Natural killer cell (primary cell): ENCODE measurements around the gene LANCL3. TPM values are rescaled to one million over a fixed set of nuclear protein-coding genes. Genes with fewer than 3 reads are reported as not detected.

Source experiments
- ATAC-seq, 3 donors: fragments of 150-1000 bp in 2 of 3; fragments of 200-7000 bp in 1 of 3; cut with Tn5 transposase; 1 replicate in 1 of 3; 2 replicates in 2 of 3; pipeline ENCODE4 v1.10.0; 2021; ENCODE audit warnings: mild to moderate bottlenecking in 2 of 3, moderate library complexity in 2 of 3
- DNase-seq, 2 donors: peaks; one replicate each; pipeline versions ENCODE4 v3.0.0 to v3.0.0-alpha.2; 2013 to 2021; ENCODE audit warnings: mixed read lengths in 1 of 2
- H3K27ac ChIP-seq: one replicate; pipeline ENCODE4 v1.5.1; 2013; ENCODE audit warnings: mild to moderate bottlenecking, low read length
- H3K27me3 ChIP-seq: one replicate; pipeline ENCODE4 v1.6.1; 2013; ENCODE audit warnings: low read length; ENCODE audit not compliant: control insufficient read depth, insufficient read depth
- H3K36me3 ChIP-seq: one replicate; pipeline ENCODE4 v1.6.1; 2013; ENCODE audit warnings: low read length; ENCODE audit not compliant: control insufficient read depth, insufficient read depth
- H3K4me1 ChIP-seq: one replicate; pipeline ENCODE4 v1.6.1; 2013; ENCODE audit warnings: low read length; ENCODE audit not compliant: control insufficient read depth, insufficient read depth
- H3K4me3 ChIP-seq: one replicate; pipeline ENCODE4 v1.5.1; 2013; ENCODE audit warnings: low read length
- H3K9me3 ChIP-seq: one replicate; pipeline ENCODE4 v1.6.1; 2013; ENCODE audit warnings: low read length; ENCODE audit not compliant: control insufficient read depth, insufficient read depth
- H3K27ac Mint-ChIP-seq, 2 donors: one replicate each; pipeline ENCODE4 v1.8.0; 2022; ENCODE audit warnings: mild to moderate bottlenecking in 2 of 2, mixed read lengths in 2 of 2, moderate library complexity in 1 of 2
- H3K27me3 Mint-ChIP-seq, 2 donors: one replicate each; pipeline ENCODE4 v1.8.0; 2022; ENCODE audit warnings: low read depth in 2 of 2, mixed read lengths in 2 of 2
- H3K36me3 Mint-ChIP-seq: one replicate; pipeline ENCODE4 v1.8.0; 2022; ENCODE audit warnings: mixed read lengths
- H3K4me1 Mint-ChIP-seq, 2 donors: one replicate each; pipeline ENCODE4 v1.8.0; 2022; ENCODE audit warnings: mixed read lengths in 2 of 2
- H3K4me3 Mint-ChIP-seq: one replicate; pipeline ENCODE4 v1.8.0; 2022; ENCODE audit warnings: mild to moderate bottlenecking, moderate library complexity, mixed read lengths
- H3K9me3 Mint-ChIP-seq, 2 donors: one replicate each; pipeline ENCODE4 v1.8.0; 2022; ENCODE audit warnings: mixed read lengths in 2 of 2
- WGBS: methylation state at CpG from one replicate; pipeline ENCODE4 v1.1.7; 2013; ENCODE audit warnings: missing lambda C conversion rate; ENCODE audit not compliant: insufficient coverage; 5-methylcytosine and 5-hydroxymethylcytosine counted together
- intact Hi-C: fragments of 100-400 bp; cut with micrococcal nuclease; formaldehyde crosslinking; loops from one replicate; pipeline ENCODE4 v1.14.2; 2022
- total RNA-seq, 4 donors: library from RNA; stranded (reverse); fragments of 120-200 nt in 1 of 4; gene quantifications; one replicate each; pipeline versions ENCODE4 v1.2.3 to v1.2.4, GENCODE V29; 2013 to 2022
- TF ChIP-seq, protein P1 (sequence below): fragments of 200-600 bp; IDR thresholded peaks from one replicate; pipeline ENCODE4 v1.8.0; 2022; ENCODE audit warnings: antibody characterized with exemption

The LANCL3 gene
- total RNA-seq, 3 donors from 2014 or later (not counting 1 experiment from before 2014, with no cell fraction given), result 2.0 to 2.7 (median 2.6) TPM

DNA sequence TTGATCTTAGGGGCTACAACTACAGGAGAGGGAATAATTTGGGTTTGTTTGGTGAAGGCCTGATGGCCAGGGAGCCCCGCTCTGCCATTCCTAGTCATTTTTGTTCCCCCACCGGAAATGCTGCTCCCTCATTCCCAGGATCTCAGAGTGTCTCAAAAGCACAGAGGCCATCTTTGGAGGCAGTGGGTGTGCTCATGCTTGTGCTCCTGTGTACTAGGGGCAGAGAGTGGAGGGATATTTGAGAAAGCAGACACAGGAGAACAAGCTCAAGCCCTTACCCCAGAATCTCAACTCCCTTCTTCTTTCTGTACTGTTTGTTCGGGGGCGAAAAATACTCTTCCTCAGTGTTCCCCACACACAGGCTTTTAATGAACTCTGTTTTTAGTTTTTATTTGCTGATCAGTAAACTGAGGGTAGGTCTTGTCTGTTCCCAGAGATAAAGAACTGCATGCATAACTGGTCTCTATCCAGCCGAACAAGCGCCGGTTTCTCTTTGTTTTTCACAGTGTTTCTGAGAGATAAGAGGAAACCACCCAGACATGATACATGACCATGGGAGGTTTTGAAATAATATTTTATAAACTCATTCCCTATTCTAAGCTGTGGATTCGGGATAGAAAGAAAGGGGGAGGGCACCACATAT is 81.2 kb downstream of the LANCL3 start:
- Mint-ChIP-seq H3K4me1 (peaks cover 0 to 6% of the 10 kb centered on the region in 2 donors), H3K36me3 (no peaks in the 10 kb centered on the region), H3K27ac (no peak overlapping the region), H3K4me3 (no peak overlapping the region), H3K27me3 (no peaks in the 10 kb centered on the region), H3K9me3 (no peaks in the 10 kb centered on the region)
- peaks cover 3% of the 10 kb centered on the region for H3K4me1 ChIP-seq
- H3K36me3 ChIP-seq, result no peaks in the 10 kb centered on the region
- DNase-seq (no peak), ATAC-seq (no peak)
- TF ChIP-seq, protein P1, sequence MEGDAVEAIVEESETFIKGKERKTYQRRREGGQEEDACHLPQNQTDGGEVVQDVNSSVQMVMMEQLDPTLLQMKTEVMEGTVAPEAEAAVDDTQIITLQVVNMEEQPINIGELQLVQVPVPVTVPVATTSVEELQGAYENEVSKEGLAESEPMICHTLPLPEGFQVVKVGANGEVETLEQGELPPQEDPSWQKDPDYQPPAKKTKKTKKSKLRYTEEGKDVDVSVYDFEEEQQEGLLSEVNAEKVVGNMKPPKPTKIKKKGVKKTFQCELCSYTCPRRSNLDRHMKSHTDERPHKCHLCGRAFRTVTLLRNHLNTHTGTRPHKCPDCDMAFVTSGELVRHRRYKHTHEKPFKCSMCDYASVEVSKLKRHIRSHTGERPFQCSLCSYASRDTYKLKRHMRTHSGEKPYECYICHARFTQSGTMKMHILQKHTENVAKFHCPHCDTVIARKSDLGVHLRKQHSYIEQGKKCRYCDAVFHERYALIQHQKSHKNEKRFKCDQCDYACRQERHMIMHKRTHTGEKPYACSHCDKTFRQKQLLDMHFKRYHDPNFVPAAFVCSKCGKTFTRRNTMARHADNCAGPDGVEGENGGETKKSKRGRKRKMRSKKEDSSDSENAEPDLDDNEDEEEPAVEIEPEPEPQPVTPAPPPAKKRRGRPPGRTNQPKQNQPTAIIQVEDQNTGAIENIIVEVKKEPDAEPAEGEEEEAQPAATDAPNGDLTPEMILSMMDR, result no peak
- H3K4me3 ChIP-seq, result no peak overlapping the region
- H3K9me3 ChIP-seq, result no peaks in the 10 kb centered on the region
- WGBS, result 100% methylated on average over 2 of the region's 8 CpGs
- H3K27me3 ChIP-seq, result no peaks in the 10 kb centered on the region
- intact Hi-C loops, result no loop called here
- no peak overlapping the region for H3K27ac ChIP-seq

- no CpG with 5 or more reads among the region's 1 CpG for WGBS
- Mint-ChIP-seq H3K4me1 (peaks cover 0 to 6% of the 10 kb centered on the region in 2 donors), H3K27ac (no peak overlapping the region)
Observed at GRCh38 chrX:37653397-37654085, 82.1 kb downstream of the LANCL3 start.

DNA sequence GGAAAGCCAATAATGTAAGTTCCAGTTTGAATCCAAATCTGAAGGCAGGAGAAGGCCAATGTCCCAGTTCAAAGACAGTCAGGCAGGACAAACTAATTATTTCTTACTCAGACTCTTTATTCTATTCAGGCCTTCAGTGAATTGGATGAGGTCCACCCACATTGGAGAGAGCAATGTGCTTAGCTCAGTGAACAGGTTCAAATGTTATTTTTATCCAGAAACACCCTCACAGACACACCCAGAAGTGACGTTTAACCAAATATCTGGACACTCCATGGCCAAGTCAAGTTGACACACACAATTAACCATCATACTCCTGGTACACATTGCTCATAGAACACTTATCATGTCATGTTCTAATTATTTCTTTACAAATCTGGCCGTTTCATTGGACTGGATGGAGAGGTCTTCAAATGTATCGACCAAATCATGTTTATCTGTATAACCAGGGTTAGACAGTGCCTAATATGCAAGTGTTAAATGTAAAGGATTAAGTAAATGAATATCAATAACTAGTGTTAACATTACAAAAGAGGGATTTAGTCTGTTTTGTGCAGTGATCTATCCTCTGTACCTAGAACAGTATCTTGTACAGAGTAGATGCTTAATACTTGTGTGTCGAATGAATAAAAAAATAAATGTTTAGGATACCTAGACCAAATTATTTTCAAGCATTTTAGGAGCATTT is 87.0 kb downstream of the LANCL3 start:
- Histone ChIP-seq H3K27me3 (no peaks in the 10 kb centered on the region), H3K4me1 (no peaks in the 10 kb centered on the region), H3K27ac (no peak overlapping the region), H3K36me3 (no peaks in the 10 kb centered on the region), H3K9me3 (no peaks in the 10 kb centered on the region), H3K4me3 (no peak overlapping the region)
- Mint-ChIP-seq H3K9me3 (no peaks in the 10 kb centered on the region), H3K27me3 (no peaks in the 10 kb centered on the region), H3K36me3 (no peaks in the 10 kb centered on the region), H3K4me1 (no peaks in the 10 kb centered on the region), H3K4me3 (no peak overlapping the region), H3K27ac (no peak overlapping the region)
- 100% methylated on average over 1 of the region's 4 CpGs for WGBS
- no peak for ATAC-seq
- intact Hi-C loops, result no loop called here
- TF ChIP-seq, protein P1, result no peak
- no peak for DNase-seq

More at GRCh38 chrX:37653397-37654085, 82.1 kb downstream of the LANCL3 start:
- H3K27me3 ChIP-seq, result no peaks in the 10 kb centered on the region
- no peak for DNase-seq
- H3K36me3 ChIP-seq, result no peaks in the 10 kb centered on the region
- no peaks in the 10 kb centered on the region for H3K9me3 Mint-ChIP-seq
- peaks cover 3% of the 10 kb centered on the region for H3K4me1 ChIP-seq
- no peak overlapping the region for H3K4me3 ChIP-seq
- H3K4me3 Mint-ChIP-seq, result no peak overlapping the region
- ATAC-seq, result no peak
- no peaks in the 10 kb centered on the region for H3K9me3 ChIP-seq
- H3K36me3 Mint-ChIP-seq, result no peaks in the 10 kb centered on the region
- TF ChIP-seq, protein P1, result no peak
- intact Hi-C loops, result no loop called here
- H3K27me3 Mint-ChIP-seq, result no peaks in the 10 kb centered on the region
- H3K27ac ChIP-seq, result no peak overlapping the region
